ENCODE results near the gene C11orf71. TPM values are rescaled to one million over a fixed set of nuclear protein-coding genes. Genes with fewer than 3 reads are reported as not detected.

The C11orf71 gene
- total and polyA plus RNA-seq, 2 donors (not counting 1 experiment from before 2014, with no cell fraction given) = 12.1 to 14.8 TPM

GRCh38 chr11:114432893-114433292 lies 32.6 kb upstream of the C11orf71 start:
- Mint-ChIP-seq H3K4me1 (no peaks in the 10 kb centered on the region), H3K4me3 (no peak overlapping the region), H3K9me3 (ENCODE audit: insufficient read depth) (no peaks in the 10 kb centered on the region), H3K27ac (no peak overlapping the region), H3K27me3 (no peaks in the 10 kb centered on the region)
- intact Hi-C loops (cut with micrococcal nuclease) = loop anchor here (10.0 kb wide), 1 partner anchor 1118 kb away; the partner anchor contains the start of gene TTC12
- no peak for TF ChIP-seq EZH2 (IDR thresholded peaks at IDR 0.05; ENCODE audit: borderline replicate concordance, insufficient read depth, low read depth, low read length, poor library complexity, severe bottlenecking)
- TF ChIP-seq, protein P1, sequence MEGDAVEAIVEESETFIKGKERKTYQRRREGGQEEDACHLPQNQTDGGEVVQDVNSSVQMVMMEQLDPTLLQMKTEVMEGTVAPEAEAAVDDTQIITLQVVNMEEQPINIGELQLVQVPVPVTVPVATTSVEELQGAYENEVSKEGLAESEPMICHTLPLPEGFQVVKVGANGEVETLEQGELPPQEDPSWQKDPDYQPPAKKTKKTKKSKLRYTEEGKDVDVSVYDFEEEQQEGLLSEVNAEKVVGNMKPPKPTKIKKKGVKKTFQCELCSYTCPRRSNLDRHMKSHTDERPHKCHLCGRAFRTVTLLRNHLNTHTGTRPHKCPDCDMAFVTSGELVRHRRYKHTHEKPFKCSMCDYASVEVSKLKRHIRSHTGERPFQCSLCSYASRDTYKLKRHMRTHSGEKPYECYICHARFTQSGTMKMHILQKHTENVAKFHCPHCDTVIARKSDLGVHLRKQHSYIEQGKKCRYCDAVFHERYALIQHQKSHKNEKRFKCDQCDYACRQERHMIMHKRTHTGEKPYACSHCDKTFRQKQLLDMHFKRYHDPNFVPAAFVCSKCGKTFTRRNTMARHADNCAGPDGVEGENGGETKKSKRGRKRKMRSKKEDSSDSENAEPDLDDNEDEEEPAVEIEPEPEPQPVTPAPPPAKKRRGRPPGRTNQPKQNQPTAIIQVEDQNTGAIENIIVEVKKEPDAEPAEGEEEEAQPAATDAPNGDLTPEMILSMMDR (IDR thresholded peaks at IDR 0.05) = no peak
- Histone ChIP-seq H3K4me2 (replicated peaks; ENCODE audit: low read depth, low read length, poor library complexity, severe bottlenecking) (no peak overlapping the region), H3K4me3 (ENCODE audit: control extremely low read depth in 1 of 5, extremely low read depth in 1 of 5, insufficient read depth in 1 of 5, low read depth in 2 of 5, low read length in 4 of 5) (no peak overlapping the region), H3K27me3 (replicated peaks in 1 of 4; ENCODE audit: control extremely low read depth in 1 of 4, control insufficient read depth in 3 of 4, insufficient read depth in 4 of 4, low read length in 3 of 4) (no peaks in the 10 kb centered on the region), H3K36me3 (replicated peaks in 1 of 2; ENCODE audit: control extremely low read depth in 1 of 2, control insufficient read depth in 1 of 2, extremely low read depth in 1 of 2, insufficient read depth in 2 of 2, low read length in 1 of 2) (no peaks in the 10 kb centered on the region), H2AFZ (ENCODE audit: insufficient read depth, low read depth, low read length, poor library complexity, severe bottlenecking) (no peak overlapping the region), H4K20me1 (ENCODE audit: control insufficient read depth, insufficient read depth, low read length, poor library complexity, severe bottlenecking) (no peaks in the 10 kb centered on the region), H3K9me3 (ENCODE audit: control extremely low read depth in 1 of 3, control insufficient read depth in 2 of 3, insufficient read depth in 1 of 3, low read length in 2 of 3) (no peaks in the 10 kb centered on the region), H3K9ac (ENCODE audit: low read length) (no peak overlapping the region), H3K27ac (ENCODE audit: low read length in 2 of 2) (no peak overlapping the region), H3K4me1 (ENCODE audit: control insufficient read depth in 2 of 2, insufficient read depth in 2 of 2, low read length in 2 of 2) (no peaks in the 10 kb centered on the region), H3K79me2 (ENCODE audit: control insufficient read depth, insufficient read depth, low read length) (no peaks in the 10 kb centered on the region)
- no peak for ATAC-seq (ENCODE audit: low read depth)
- ChIA-PET CTCF (no interaction called here), POLR2A (no interaction called here)
- no CpG with 5 or more reads among the region's 3 CpGs for WGBS (ENCODE audit: insufficient coverage)
- no peak for DNase-seq

DNA sequence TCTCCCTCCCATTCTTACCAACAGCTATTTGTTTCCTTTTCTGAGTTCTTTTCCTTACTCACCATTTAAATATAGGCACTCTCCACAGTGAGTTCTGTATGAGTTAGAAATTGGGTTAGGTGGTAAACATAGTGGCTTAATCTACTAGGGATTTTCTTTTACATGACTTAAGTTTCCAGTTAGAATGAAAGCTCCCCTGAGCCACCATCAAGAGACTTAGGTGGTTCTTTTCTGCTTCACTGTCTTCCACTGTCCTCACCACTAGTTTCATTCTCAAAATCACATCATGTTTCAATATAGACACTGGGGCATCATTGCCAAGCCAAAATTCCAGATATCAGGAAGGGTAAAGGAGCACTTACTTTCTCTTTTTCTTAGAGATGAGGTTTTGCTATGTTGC lies 30.0 kb upstream of the C11orf71 start:
- H3K27ac ChIP-seq (ENCODE audit: low read length in 2 of 2) = no peak overlapping the region
- Mint-ChIP-seq H3K4me1 (no peaks in the 10 kb centered on the region), H3K27ac (no peak overlapping the region), H3K27me3 (no peaks in the 10 kb centered on the region), H3K4me3 (no peak overlapping the region), H3K9me3 (ENCODE audit: insufficient read depth) (no peaks in the 10 kb centered on the region)
- no peak for ATAC-seq (ENCODE audit: low read depth)
- ChIA-PET POLR2A (no interaction called here), CTCF (no interaction called here)
- no peaks in the 10 kb centered on the region for H3K36me3 ChIP-seq (replicated peaks in 1 of 2; ENCODE audit: control extremely low read depth in 1 of 2, control insufficient read depth in 1 of 2, extremely low read depth in 1 of 2, insufficient read depth in 2 of 2, low read length in 1 of 2)
- H4K20me1 ChIP-seq (ENCODE audit: control insufficient read depth, insufficient read depth, low read length, poor library complexity, severe bottlenecking) = no peaks in the 10 kb centered on the region
- H3K9me3 ChIP-seq (ENCODE audit: control extremely low read depth in 1 of 3, control insufficient read depth in 2 of 3, insufficient read depth in 1 of 3, low read length in 2 of 3) = peaks cover 0 to 2% (median 0%) of the 10 kb centered on the region in 3 donors
- H3K79me2 ChIP-seq (ENCODE audit: control insufficient read depth, insufficient read depth, low read length) = no peaks in the 10 kb centered on the region
- no peak for DNase-seq
- no peaks in the 10 kb centered on the region for H3K27me3 ChIP-seq (replicated peaks in 1 of 4; ENCODE audit: control extremely low read depth in 1 of 4, control insufficient read depth in 3 of 4, insufficient read depth in 4 of 4, low read length in 3 of 4)
- H3K9ac ChIP-seq (ENCODE audit: low read length) = no peak overlapping the region
- H3K4me3 ChIP-seq (ENCODE audit: control extremely low read depth in 1 of 5, extremely low read depth in 1 of 5, insufficient read depth in 1 of 5, low read depth in 2 of 5, low read length in 4 of 5) = no peak overlapping the region
- TF ChIP-seq, protein P1 (IDR thresholded peaks at IDR 0.05) = no peak
- TF ChIP-seq EZH2 (IDR thresholded peaks at IDR 0.05; ENCODE audit: borderline replicate concordance, insufficient read depth, low read depth, low read length, poor library complexity, severe bottlenecking) = no peak
- H3K4me2 ChIP-seq (replicated peaks; ENCODE audit: low read depth, low read length, poor library complexity, severe bottlenecking) = no peak overlapping the region
- H2AFZ ChIP-seq (ENCODE audit: insufficient read depth, low read depth, low read length, poor library complexity, severe bottlenecking) = no peak overlapping the region
- intact Hi-C loops (cut with micrococcal nuclease) = loop anchor here (10.0 kb wide), 1 partner anchor 1115 kb away; the partner anchor contains the start of gene TTC12
- no peaks in the 10 kb centered on the region for H3K4me1 ChIP-seq (ENCODE audit: control insufficient read depth in 2 of 2, insufficient read depth in 2 of 2, low read length in 2 of 2)

Data from B cell (primary cell).